Rectal smooth muscle tissue (tissue), 1 donor: ENCODE measurements around the gene PITPNM1.

Experiments used
- H3K27ac ChIP-seq: one replicate; pipeline ENCODE4 v1.7.0; 2013; ENCODE audit warnings: low read depth, low read length, inconsistent platforms
- H3K27me3 ChIP-seq: one replicate; pipeline ENCODE4 v1.7.0; 2013; ENCODE audit warnings: low read length; ENCODE audit not compliant: control insufficient read depth, insufficient read depth
- H3K36me3 ChIP-seq: one replicate; pipeline ENCODE4 v1.7.0; 2013; ENCODE audit warnings: low read length; ENCODE audit not compliant: control insufficient read depth, insufficient read depth
- H3K4me1 ChIP-seq: one replicate; pipeline ENCODE4 v1.7.0; 2013; ENCODE audit warnings: low read length; ENCODE audit not compliant: control insufficient read depth, insufficient read depth
- H3K4me3 ChIP-seq: one replicate; pipeline ENCODE4 v1.7.0; 2013; ENCODE audit warnings: low read length
- H3K9ac ChIP-seq: one replicate; pipeline ENCODE4 v1.7.0; 2013; ENCODE audit warnings: low read length

The PITPNM1 gene

GRCh38 chr11:67506426-67507051, 1.4 kb upstream of the PITPNM1 start:
- Histone ChIP-seq H3K4me1 (peaks cover 9% of the 10 kb centered on the region), H3K4me3 (peak overlapping the region; percentile 5), H3K27ac (no peak overlapping the region), H3K36me3 (no peaks in the 10 kb centered on the region), H3K27me3 (peaks cover 5% of the 10 kb centered on the region), H3K9ac (no peak overlapping the region)

DNA sequence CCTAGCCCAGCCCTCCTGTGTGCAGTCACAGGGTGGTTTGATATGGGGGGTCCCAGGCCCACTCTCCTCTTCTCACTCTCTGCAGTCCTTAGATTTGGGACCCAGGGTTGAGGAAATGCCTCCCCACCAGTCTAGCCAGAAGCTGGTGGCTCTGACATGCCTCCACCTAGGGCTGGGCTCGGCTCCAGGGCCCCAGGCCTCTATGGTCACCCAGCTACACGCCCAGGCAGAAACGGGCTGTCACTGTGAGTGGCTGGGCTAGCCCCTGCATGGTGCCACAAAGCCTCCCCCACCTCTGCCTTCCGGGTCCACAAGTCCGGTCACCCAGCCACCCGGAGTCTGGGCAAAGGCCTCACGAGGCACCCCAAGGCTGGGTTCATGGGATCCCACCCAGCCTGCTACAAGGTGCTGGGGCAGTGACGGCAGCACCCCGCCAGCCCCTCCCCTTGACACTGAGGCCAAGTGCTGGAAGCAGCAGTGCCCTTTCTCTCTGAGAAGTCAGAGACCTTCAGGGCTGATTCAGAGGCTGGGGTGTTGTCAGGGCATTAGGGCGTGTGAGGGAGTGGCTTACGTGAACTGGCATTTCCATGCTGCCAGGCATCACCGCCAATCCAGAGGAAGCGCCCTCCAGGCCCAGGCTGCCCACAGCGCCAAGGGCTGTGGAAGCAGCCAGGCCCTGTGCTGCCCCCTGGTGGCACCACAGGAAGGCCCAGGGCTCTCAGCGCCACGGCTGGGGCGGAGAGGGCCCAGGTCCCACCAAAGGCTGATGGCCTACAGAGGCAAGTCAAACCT, 638 bp upstream of the PITPNM1 start:
- H3K36me3 ChIP-seq, result no peaks in the 10 kb centered on the region
- peak overlapping the region; percentile 67 for H3K27ac ChIP-seq
- H3K4me3 ChIP-seq, result peak overlapping the region; percentile 61
- peak overlapping the region; percentile 54 for H3K9ac ChIP-seq
- peaks cover 9% of the 10 kb centered on the region for H3K4me1 ChIP-seq
- H3K27me3 ChIP-seq, result peaks cover 5% of the 10 kb centered on the region

- Histone ChIP-seq H3K36me3 (no peaks in the 10 kb centered on the region), H3K9ac (peak overlapping the region; percentile 51), H3K4me1 (peaks cover 9% of the 10 kb centered on the region), H3K4me3 (peak overlapping the region; percentile 85), H3K27me3 (peaks cover 5% of the 10 kb centered on the region), H3K27ac (peak overlapping the region; percentile 33)
Observed at GRCh38 chr11:67504005-67504949, 886 bp downstream of the PITPNM1 start.

DNA sequence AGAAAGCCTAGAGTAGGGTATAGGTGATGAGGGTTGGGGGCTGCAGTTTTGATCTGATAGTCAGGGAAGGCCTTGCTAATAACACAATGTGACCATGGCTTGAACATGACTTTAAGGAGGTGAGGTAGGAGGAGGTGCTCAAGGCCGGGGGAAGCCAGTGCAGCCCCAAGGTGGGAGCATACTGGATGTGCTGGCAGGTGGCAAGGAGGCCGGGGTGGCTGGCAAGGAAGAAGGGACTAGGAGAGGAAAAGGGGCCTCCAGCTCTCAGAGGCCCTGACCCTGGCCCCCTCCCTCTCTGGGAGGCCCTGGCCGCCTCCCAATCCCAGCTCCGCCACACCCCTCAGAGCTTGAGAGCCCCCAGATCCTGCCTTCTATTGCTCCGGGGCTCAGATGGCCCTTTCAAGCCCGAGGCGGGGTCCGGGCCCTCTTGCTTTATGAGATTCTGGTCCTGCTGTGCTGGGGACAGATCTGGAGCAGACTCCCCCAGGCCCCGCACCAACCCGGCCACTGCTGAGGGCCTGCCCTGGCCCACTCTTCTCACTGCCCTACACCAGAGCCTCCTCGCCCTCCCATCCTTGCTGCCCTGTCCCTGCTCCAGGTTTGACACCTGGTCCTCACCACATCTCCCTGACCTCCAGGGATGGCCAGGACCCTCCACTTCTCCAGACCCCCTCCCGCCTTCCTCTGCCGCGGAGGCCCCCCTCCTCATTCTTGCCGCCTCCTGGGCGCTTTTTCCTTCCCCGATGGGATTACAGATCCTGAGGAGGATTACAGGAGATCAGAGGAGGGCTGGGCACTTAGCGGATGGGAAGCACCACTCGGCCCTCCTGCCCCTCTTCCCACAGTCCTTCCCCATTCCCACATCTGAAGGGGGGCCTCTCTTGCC, 1.8 kb downstream of the PITPNM1 start:
- Histone ChIP-seq H3K36me3 (peaks cover 3% of the 10 kb centered on the region), H3K27me3 (peaks cover 5% of the 10 kb centered on the region), H3K4me3 (peak overlapping the region; percentile 52), H3K4me1 (peaks cover 9% of the 10 kb centered on the region), H3K27ac (no peak overlapping the region), H3K9ac (no peak overlapping the region)

- H3K27me3 ChIP-seq, result peaks cover 3% of the 10 kb centered on the region
- H3K9ac ChIP-seq, result no peak overlapping the region
- H3K4me3 ChIP-seq, result no peak overlapping the region
- no peak overlapping the region for H3K27ac ChIP-seq
- peaks cover 3% of the 10 kb centered on the region for H3K36me3 ChIP-seq
- H3K4me1 ChIP-seq, result peaks cover 9% of the 10 kb centered on the region
Observed at GRCh38 chr11:67502328-67502979, 2.7 kb downstream of the PITPNM1 start.

GRCh38 chr11:67501854-67502253, 3.3 kb downstream of the PITPNM1 start:
- Histone ChIP-seq H3K9ac (no peak overlapping the region), H3K27ac (no peak overlapping the region), H3K27me3 (peaks cover 3% of the 10 kb centered on the region), H3K36me3 (peaks cover 3% of the 10 kb centered on the region), H3K4me3 (no peak overlapping the region), H3K4me1 (peaks cover 9% of the 10 kb centered on the region)

DNA sequence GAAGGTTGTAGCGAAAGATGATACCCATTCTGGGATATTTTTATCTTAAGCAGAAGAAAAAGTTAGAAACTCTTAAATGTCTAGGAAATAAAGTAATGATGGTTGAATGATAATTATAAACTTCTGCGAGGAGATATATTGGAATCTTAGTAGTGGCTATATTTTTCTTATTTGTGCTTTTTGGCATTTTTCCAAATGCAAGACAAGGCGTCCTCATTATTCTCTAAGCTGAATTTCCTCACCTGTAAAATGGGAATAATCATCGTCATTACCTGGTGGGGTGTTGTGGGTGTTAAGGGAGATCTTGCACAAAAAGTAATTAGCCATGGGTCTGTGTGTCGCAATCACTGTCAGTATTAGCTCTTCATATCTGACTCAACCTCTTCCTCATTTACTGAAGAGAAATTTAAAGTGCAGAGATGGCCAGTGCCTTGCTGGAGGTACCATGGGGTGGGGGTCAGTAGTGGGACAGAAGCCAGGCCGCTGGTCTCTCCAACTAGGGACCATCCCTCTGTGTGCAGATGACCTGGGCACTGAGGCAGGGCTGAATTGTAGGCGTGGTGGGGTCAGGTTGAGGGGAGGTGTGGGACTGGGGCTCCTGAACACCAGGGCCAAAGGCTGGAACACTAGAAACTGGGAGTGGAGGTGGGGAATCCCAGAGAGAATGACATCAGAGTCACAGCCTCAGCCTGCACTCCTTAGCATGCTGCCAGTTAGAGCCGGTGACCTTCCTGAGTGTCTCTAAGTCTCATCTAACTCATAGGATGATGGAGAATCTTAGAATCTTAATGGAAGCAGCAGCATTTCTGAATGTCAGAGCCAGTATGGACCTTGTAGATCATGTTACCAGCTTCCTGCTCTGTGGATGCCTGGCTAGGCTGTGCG, 4.1 kb downstream of the PITPNM1 start:
- H3K27ac ChIP-seq, result no peak overlapping the region
- H3K4me1 ChIP-seq, result peaks cover 9% of the 10 kb centered on the region
- peaks cover 3% of the 10 kb centered on the region for H3K27me3 ChIP-seq
- H3K4me3 ChIP-seq, result no peak overlapping the region
- H3K36me3 ChIP-seq, result peaks cover 6% of the 10 kb centered on the region
- no peak overlapping the region for H3K9ac ChIP-seq

DNA sequence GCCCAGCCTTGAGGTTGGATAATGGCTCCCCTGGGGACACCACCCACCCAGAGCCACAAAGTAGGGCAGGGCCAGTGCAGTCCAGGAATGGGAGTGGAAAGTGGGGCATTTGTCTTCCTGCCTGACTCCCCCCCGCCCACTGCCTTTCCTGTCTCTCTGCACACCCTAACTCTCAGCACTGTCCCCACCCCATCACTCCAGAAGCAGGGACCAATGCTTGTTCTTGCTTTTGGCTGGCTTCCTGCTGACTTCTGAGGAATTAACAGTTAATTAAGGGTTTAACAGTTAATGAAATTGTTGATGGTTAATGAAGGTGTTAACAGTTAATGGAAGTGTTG, 4.7 kb downstream of the PITPNM1 start:
- Histone ChIP-seq H3K27ac (no peak overlapping the region), H3K27me3 (peaks cover 3% of the 10 kb centered on the region), H3K36me3 (peaks cover 6% of the 10 kb centered on the region), H3K4me1 (peaks cover 3% of the 10 kb centered on the region), H3K4me3 (no peak overlapping the region), H3K9ac (no peak overlapping the region)

DNA sequence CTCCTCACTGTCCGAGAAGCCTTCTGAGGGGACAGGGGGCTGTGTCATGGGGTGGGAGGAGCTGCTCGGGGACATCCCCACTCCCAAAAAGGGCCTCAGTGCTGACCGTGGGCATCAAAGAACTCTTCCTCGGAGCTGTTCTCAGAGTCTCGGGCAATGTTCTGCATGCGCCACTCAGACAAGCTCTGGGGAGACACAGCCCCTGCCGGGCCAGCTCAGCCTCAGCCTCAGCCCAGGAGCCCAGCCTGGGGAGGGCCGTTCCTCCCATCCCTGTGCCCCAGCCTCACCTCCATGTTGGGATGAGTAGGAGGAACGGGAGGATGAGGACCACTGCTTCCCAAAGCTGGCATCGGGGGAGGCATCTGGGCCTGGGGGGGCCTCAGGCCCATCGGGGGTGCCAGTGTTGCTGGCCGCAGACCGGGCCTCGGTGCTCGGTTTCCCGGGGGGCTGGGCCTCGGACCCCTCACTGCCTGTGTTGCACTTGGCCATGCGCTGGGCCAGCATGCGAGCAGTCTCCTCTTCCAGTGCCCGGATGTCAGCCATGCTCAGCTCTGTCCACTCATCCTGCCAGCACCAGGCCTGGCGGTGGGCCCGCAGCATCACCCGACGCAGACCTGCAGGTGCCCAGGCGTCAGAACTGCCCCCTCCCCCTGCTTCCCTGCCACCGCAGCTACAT, 5.2 kb downstream of the PITPNM1 start:
- Histone ChIP-seq H3K9ac (no peak overlapping the region), H3K36me3 (peaks cover 6% of the 10 kb centered on the region), H3K27ac (no peak overlapping the region), H3K4me1 (peaks cover 2% of the 10 kb centered on the region), H3K4me3 (no peak overlapping the region), H3K27me3 (peaks cover 3% of the 10 kb centered on the region)

GRCh38 chr11:67498544-67498972, 6.6 kb downstream of the PITPNM1 start:
- peaks cover 6% of the 10 kb centered on the region for H3K36me3 ChIP-seq
- H3K4me1 ChIP-seq, result no peaks in the 10 kb centered on the region

More at GRCh38 chr11:67498544-67498972, 6.6 kb downstream of the PITPNM1 start:
- Histone ChIP-seq H3K27ac (no peak overlapping the region), H3K4me3 (no peak overlapping the region), H3K27me3 (no peaks in the 10 kb centered on the region), H3K9ac (no peak overlapping the region)
